Inferior parietal cortex (tissue), 1 donor: ENCODE measurements around the gene TXNRD3.
"Not testable (repeated sequence)": the region's sequence is repeated elsewhere in the genome, so short reads cannot be mapped to it uniquely, and the experiment has no call there.

Source experiments
- DNase-seq: peaks from one replicate; pipeline ENCODE4 v3.0.0-alpha.2; 2016; ENCODE audit errors: extremely low spot score

TXNRD3 gene

GRCh38 chr3:126595479-126595878, 59.4 kb downstream of the TXNRD3 start:
- not testable (repeated sequence) for DNase-seq

- DNase-seq = not testable (repeated sequence)
Observed at GRCh38 chr3:126591515-126591914, 63.4 kb downstream of the TXNRD3 start.

- DNase-seq = no peak
Observed at GRCh38 chr3:126582311-126582710, 72.6 kb downstream of the TXNRD3 start.

GRCh38 chr3:126581569-126581968, 73.4 kb downstream of the TXNRD3 start:
- no peak for DNase-seq

GRCh38 chr3:126580746-126581145, 74.2 kb downstream of the TXNRD3 start:
- DNase-seq = no peak

- no peak for DNase-seq
Observed at GRCh38 chr3:126578702-126579101, 76.2 kb downstream of the TXNRD3 start.

GRCh38 chr3:126577261-126577660, 77.7 kb downstream of the TXNRD3 start:
- DNase-seq = no peak

- DNase-seq = no peak
Observed at GRCh38 chr3:126573492-126574117, 81.3 kb downstream of the TXNRD3 start.

GRCh38 chr3:126571078-126571477, 83.8 kb downstream of the TXNRD3 start:
- no peak for DNase-seq

- no peak for DNase-seq
Observed at GRCh38 chr3:126570103-126570541, 84.8 kb downstream of the TXNRD3 start.

- no peak for DNase-seq
Observed at GRCh38 chr3:126569390-126569975, 85.4 kb downstream of the TXNRD3 start.

- DNase-seq = no peak
Observed at GRCh38 chr3:126568776-126569342, 86.1 kb downstream of the TXNRD3 start.

- DNase-seq = no peak
Observed at GRCh38 chr3:126567696-126568438, 87.1 kb downstream of the TXNRD3 start.

GRCh38 chr3:126562737-126563276, 92.1 kb downstream of the TXNRD3 start:
- no peak for DNase-seq

- DNase-seq = no peak
Observed at GRCh38 chr3:126558336-126559071, 96.4 kb downstream of the TXNRD3 start, which contains the start of gene C3orf22. TSS of gene C3orf22 (minus strand) at chr3:126558932. CDS start at chr3:126553390, 5,542 bp downstream.

GRCh38 chr3:126557761-126558160, 97.2 kb downstream of the TXNRD3 start:
- no peak for DNase-seq

- no peak for DNase-seq
Observed at GRCh38 chr3:126557415-126557745, 97.5 kb downstream of the TXNRD3 start.
